ENCODE results near the gene BPHL.

DNA sequence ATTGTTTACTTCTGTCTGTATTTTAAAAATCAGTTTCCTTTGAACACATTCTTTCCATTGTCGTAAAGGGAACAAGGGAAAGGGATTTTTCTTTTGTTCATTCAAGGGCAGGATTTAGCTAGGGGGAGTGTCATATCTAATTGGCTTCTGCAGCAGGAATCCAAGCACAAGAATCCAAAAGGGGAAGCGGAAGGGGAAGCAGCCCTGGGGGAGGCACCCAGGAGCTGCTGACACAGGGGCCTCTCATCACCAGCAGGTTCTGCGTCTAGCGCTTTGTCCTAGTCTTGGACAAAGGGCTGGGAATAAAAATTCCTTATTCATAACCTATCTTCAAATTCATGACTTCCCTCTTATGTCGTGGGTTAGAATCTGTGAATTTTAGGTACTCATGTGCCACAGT, 36.6 kb upstream of the BPHL start:
- TF ChIP-seq, protein P1, sequence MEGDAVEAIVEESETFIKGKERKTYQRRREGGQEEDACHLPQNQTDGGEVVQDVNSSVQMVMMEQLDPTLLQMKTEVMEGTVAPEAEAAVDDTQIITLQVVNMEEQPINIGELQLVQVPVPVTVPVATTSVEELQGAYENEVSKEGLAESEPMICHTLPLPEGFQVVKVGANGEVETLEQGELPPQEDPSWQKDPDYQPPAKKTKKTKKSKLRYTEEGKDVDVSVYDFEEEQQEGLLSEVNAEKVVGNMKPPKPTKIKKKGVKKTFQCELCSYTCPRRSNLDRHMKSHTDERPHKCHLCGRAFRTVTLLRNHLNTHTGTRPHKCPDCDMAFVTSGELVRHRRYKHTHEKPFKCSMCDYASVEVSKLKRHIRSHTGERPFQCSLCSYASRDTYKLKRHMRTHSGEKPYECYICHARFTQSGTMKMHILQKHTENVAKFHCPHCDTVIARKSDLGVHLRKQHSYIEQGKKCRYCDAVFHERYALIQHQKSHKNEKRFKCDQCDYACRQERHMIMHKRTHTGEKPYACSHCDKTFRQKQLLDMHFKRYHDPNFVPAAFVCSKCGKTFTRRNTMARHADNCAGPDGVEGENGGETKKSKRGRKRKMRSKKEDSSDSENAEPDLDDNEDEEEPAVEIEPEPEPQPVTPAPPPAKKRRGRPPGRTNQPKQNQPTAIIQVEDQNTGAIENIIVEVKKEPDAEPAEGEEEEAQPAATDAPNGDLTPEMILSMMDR (IDR thresholded peaks at IDR 0.05), result no peak
- no peak for TF ChIP-seq POLR2A (IDR thresholded peaks at IDR 0.05)

Measured in sigmoid colon (tissue), 3 donors.